Measurements from ENCODE around the gene KCTD18.

GRCh38 chr2:200477667-200478131 is 32.2 kb downstream of the KCTD18 start:
- TF ChIP-seq RAD21 (IDR thresholded peaks at IDR 0.05; ENCODE audit: low read length) = no peak
- no peak for TF ChIP-seq GATA2 (CRISPR knock-in tag; IDR thresholded peaks at IDR 0.05)
- TF ChIP-seq, protein P1, sequence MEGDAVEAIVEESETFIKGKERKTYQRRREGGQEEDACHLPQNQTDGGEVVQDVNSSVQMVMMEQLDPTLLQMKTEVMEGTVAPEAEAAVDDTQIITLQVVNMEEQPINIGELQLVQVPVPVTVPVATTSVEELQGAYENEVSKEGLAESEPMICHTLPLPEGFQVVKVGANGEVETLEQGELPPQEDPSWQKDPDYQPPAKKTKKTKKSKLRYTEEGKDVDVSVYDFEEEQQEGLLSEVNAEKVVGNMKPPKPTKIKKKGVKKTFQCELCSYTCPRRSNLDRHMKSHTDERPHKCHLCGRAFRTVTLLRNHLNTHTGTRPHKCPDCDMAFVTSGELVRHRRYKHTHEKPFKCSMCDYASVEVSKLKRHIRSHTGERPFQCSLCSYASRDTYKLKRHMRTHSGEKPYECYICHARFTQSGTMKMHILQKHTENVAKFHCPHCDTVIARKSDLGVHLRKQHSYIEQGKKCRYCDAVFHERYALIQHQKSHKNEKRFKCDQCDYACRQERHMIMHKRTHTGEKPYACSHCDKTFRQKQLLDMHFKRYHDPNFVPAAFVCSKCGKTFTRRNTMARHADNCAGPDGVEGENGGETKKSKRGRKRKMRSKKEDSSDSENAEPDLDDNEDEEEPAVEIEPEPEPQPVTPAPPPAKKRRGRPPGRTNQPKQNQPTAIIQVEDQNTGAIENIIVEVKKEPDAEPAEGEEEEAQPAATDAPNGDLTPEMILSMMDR (IDR thresholded peaks at IDR 0.05) = no peak
- TF ChIP-seq YY1 (IDR thresholded peaks at IDR 0.05; ENCODE audit: low read depth) = no peak
- no peak for TF ChIP-seq TAF1 (IDR thresholded peaks at IDR 0.05; ENCODE audit: borderline replicate concordance, low read depth, low read length)
- TF ChIP-seq MEF2A (IDR thresholded peaks at IDR 0.05; ENCODE audit: borderline replicate concordance, low read depth) = no peak
- no peak for TF ChIP-seq RFX5 (IDR thresholded peaks at IDR 0.05; ENCODE audit: low read length)

Measured in SK-N-SH (cell line).